ENCODE data around the gene MYO5A.

DNA sequence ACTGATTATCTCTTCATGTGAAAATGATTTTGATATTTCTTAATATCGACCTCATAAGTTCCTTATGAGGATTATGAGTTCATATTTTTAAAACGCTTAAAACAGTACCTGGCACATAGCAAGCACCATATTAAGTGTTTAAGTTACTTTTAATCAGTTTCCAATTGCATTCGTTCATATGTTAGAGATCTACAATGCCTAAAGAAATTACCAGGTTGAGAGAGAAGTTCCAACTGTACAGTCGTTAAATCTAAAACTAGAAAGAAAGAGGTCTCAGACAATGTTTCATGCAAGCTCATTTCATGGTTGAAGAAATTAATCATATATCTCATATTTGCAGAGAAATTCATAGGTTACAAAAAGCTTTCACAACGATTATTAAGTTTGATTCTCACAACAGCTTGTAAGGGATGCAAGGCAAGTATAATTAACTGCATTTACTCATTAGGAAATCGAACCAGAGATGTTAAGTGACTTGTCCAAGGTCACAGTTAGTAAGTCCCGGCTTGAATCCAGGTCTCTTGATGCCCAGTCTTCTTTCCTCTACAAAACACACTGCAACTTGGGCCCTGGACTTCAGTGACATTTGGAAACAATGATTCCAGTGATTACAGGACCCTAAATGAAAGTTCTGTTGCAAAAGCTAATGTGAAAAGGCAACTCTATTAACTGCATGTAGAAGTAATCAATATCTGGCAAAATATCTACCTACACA, 1.3 kb downstream of the MYO5A start:
- no peak for TF ChIP-seq ZNF112 (tag by site-specific recombination; IDR thresholded peaks at IDR 0.05)
- TF ChIP-seq ZNF146 (tag by site-specific recombination; IDR thresholded peaks at IDR 0.05): no peak

Measured in HEK293 (cell line).